Brain microvascular endothelial cell (primary cell): ENCODE measurements around the gene CACNA2D4.

Experiments used
- DNase-seq: peaks from one replicate; pipeline ENCODE4 v3.0.0-alpha.2; 2020
- H3K27ac ChIP-seq: fragments of 250-450 bp; sonication (Bioruptor Pico); 2 replicates; pipeline ENCODE4 v1.5.1; 2020; ENCODE audit warnings: mild to moderate bottlenecking, moderate library complexity
- H3K27me3 ChIP-seq: fragments of 250-450 bp; sonication (Bioruptor Pico); replicated peaks from 2 replicates; pipeline ENCODE4 v1.5.1; 2020; ENCODE audit warnings: mild to moderate bottlenecking
- H3K36me3 ChIP-seq: fragments of 250-450 bp; sonication (Bioruptor Pico); replicated peaks from 2 replicates; pipeline ENCODE4 v1.5.1; 2020; ENCODE audit warnings: mild to moderate bottlenecking
- H3K4me3 ChIP-seq: 2 replicates; pipeline ENCODE4 v1.5.1; 2011; ENCODE audit warnings: low read depth, mild to moderate bottlenecking, control low read depth, low read length, moderate library complexity
- CTCF ChIP-seq: IDR thresholded peaks from 2 replicates; pipeline ENCODE4 v1.5.1; 2011; ENCODE audit warnings: low read depth, mild to moderate bottlenecking, moderate library complexity, low read length, control low read depth, inconsistent platforms; ENCODE audit errors: missing control alignments
- in situ Hi-C: cut with HindIII; loops from 2 replicates; pipeline ENCODE4 v1.10.0; 2017; ENCODE audit warnings: low sequenced_read_pairs, low pct_ligation_motif_present

Gene CACNA2D4

GRCh38 chr12:1890119-1890703, 28.2 kb downstream of the CACNA2D4 start:
- no peaks in the 10 kb centered on the region for H3K27me3 ChIP-seq
- no peaks in the 10 kb centered on the region for H3K36me3 ChIP-seq
- in situ Hi-C loops = no loop called here
- no peak for TF ChIP-seq CTCF
- no peak for DNase-seq
- H3K27ac ChIP-seq = no peak overlapping the region
- H3K4me3 ChIP-seq = no peak overlapping the region

GRCh38 chr12:1888923-1889322, 29.5 kb downstream of the CACNA2D4 start:
- DNase-seq = no peak
- no peak overlapping the region for H3K27ac ChIP-seq
- in situ Hi-C loops = no loop called here
- H3K27me3 ChIP-seq = no peaks in the 10 kb centered on the region
- H3K36me3 ChIP-seq = no peaks in the 10 kb centered on the region
- no peak for TF ChIP-seq CTCF
- H3K4me3 ChIP-seq = no peak overlapping the region

GRCh38 chr12:1886396-1887008, 31.9 kb downstream of the CACNA2D4 start:
- in situ Hi-C loops = no loop called here

GRCh38 chr12:1885599-1886245, 32.7 kb downstream of the CACNA2D4 start:
- Histone ChIP-seq H3K4me3 (no peak overlapping the region), H3K36me3 (no peaks in the 10 kb centered on the region), H3K27me3 (no peaks in the 10 kb centered on the region), H3K27ac (no peak overlapping the region)
- DNase-seq = no peak
- no peak for TF ChIP-seq CTCF
- in situ Hi-C loops = no loop called here

More at GRCh38 chr12:1886396-1887008, 31.9 kb downstream of the CACNA2D4 start:
- H3K36me3 ChIP-seq = no peaks in the 10 kb centered on the region
- no peak overlapping the region for H3K4me3 ChIP-seq
- no peak overlapping the region for H3K27ac ChIP-seq
- no peaks in the 10 kb centered on the region for H3K27me3 ChIP-seq
- no peak for DNase-seq
- TF ChIP-seq CTCF = no peak

GRCh38 chr12:1885082-1885596, 33.3 kb downstream of the CACNA2D4 start:
- Histone ChIP-seq H3K36me3 (no peaks in the 10 kb centered on the region), H3K27me3 (no peaks in the 10 kb centered on the region), H3K27ac (no peak overlapping the region), H3K4me3 (no peak overlapping the region)
- in situ Hi-C loops = no loop called here
- TF ChIP-seq CTCF = no peak
- DNase-seq = no peak
